Measurements from ENCODE around the gene PPP1R3G.

The PPP1R3G gene

DNA sequence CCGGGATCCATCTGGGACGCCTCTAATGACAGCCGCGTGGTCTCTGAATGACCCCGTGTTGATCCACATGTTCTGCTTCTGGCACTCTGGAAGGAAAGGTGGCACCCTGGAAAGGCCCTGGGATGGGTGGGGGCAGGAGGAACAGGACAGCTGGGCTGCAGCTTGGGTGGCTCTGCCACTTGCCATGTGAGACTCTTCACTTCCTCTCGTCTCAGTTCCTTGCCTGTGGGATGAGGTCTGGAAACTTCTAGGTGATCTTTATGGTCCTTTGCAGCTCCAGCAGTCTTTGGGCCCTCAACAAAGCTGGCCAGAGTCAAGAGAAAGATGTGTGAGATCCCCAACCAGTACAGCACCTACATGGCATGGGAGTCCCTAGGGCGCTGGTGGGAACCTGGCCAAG is 26.5 kb downstream of the PPP1R3G start:
- H3K4me3 ChIP-seq (ENCODE audit: low read depth, low read length), result no peak overlapping the region
- CTCF ChIA-PET, result no interaction called here
- DNase-seq (ENCODE audit: low read depth, low spot score), result no peak
- TF ChIP-seq, protein P1, sequence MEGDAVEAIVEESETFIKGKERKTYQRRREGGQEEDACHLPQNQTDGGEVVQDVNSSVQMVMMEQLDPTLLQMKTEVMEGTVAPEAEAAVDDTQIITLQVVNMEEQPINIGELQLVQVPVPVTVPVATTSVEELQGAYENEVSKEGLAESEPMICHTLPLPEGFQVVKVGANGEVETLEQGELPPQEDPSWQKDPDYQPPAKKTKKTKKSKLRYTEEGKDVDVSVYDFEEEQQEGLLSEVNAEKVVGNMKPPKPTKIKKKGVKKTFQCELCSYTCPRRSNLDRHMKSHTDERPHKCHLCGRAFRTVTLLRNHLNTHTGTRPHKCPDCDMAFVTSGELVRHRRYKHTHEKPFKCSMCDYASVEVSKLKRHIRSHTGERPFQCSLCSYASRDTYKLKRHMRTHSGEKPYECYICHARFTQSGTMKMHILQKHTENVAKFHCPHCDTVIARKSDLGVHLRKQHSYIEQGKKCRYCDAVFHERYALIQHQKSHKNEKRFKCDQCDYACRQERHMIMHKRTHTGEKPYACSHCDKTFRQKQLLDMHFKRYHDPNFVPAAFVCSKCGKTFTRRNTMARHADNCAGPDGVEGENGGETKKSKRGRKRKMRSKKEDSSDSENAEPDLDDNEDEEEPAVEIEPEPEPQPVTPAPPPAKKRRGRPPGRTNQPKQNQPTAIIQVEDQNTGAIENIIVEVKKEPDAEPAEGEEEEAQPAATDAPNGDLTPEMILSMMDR (IDR thresholded peaks at IDR 0.05; ENCODE audit: insufficient read depth, low read length, missing control alignments), result no peak
- POLR2A ChIA-PET, result no interaction called here

DNA sequence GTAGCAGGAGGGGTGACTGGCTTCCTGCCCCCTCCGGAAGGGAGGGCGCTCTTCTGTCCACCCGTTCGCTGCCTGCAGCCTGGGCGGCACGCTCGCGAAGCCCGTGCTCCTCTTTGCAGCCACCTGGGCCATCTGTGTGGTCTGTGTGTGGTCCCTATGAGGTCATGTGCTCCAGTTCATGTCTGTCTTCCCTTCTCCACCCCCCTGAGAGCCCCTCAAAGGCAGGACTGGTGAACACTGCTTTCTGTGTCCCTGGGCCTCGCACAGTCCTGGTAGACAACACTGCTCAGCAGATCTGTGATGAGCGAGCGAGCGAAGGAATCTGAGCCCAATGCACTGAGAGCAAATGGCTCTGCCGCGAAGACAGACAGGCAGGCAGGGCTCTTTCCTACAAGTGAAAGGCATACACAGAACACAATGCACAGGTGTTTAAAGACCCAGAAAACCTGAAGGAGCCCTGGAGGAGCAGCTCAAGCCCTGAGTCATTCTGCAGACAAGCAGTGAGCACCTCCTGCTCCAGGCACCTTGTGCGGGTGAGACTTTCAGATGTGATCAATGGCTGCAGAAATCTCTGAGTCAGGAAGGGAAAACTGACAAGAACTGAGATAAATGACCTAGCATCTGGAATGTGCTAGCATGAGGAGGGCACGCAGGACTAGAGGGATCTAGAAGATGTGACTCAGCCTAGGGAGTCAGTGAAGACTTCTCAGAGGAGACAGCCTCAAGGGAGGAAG is 27.1 kb downstream of the PPP1R3G start:
- H3K4me3 ChIP-seq (ENCODE audit: low read depth, low read length), result no peak overlapping the region
- no peak for DNase-seq (ENCODE audit: low read depth, low spot score)
- TF ChIP-seq, protein P1 (IDR thresholded peaks at IDR 0.05; ENCODE audit: insufficient read depth, low read length, missing control alignments), result no peak
- ChIA-PET POLR2A (interaction anchor here (0.5 kb wide), 1 partner anchor 632 kb away, joined by 5 read pairs; no protein-coding TSS in a partner anchor), CTCF (interaction anchor here (0.6 to 0.7 kb wide), 2 partner anchors 30 to 150 kb away, joined by 3 to 4 read pairs; no protein-coding TSS in a partner anchor)

DNA sequence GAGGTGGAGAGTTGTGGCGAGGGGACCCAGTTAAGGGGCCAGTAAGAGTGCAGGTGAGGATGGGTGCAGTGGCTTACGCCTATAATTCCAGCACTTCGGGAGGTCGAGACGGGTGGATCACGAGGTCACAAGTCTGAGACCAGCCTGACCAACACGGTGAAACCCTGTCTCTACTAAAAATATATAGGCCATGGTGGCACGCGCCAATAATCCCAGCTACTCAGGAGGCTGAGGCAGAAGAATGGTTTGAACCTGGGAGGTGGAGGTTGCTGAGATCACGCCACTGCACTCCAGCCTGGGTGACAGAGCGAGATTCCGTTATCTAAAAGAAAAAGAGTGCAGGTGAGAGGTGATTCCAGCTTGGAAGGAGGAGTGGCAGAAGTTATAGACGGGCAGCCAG is 28.0 kb downstream of the PPP1R3G start:
- no peak overlapping the region for H3K4me3 ChIP-seq (ENCODE audit: low read depth, low read length)
- CTCF ChIA-PET, result interaction anchor here (0.6 kb wide), 1 partner anchor 151 kb away, joined by 4 read pairs; no protein-coding TSS in a partner anchor
- POLR2A ChIA-PET, result interaction anchor here (0.5 kb wide), 1 partner anchor 631 kb away, joined by 5 read pairs; no protein-coding TSS in a partner anchor
- DNase-seq (ENCODE audit: low read depth, low spot score), result no peak
- TF ChIP-seq, protein P1 (IDR thresholded peaks at IDR 0.05; ENCODE audit: insufficient read depth, low read length, missing control alignments), result no peak

DNA sequence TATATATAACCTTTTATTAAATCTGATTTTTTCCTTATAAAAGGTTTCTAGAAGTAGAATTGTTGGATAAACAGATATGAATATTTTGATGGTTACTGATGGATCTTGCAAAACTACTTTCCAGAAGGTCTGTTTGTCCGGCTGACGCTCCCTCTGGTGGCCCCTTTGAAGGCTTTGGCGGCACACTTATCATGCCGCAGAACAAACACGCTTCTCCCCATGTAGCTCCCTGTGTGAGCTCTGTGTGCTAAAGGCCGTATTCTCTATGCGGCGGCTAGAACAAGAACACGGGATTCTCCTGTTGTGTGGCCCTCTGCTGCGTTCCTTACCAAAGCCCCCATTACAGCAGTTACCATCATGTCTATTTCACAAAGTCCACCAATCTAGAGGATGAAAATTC is 30.0 kb downstream of the PPP1R3G start:
- TF ChIP-seq, protein P1 (IDR thresholded peaks at IDR 0.05; ENCODE audit: insufficient read depth, low read length, missing control alignments), result peak; percentile 26
- ChIA-PET CTCF (interaction anchor here (0.8 to 2.2 kb wide), 4 partner anchors 9 to 58 kb away, joined by 3 to 13 read pairs (median 4); no protein-coding TSS in a partner anchor), POLR2A (no interaction called here)
- no peak for DNase-seq (ENCODE audit: low read depth, low spot score)
- H3K4me3 ChIP-seq (ENCODE audit: low read depth, low read length), result no peak overlapping the region

DNA sequence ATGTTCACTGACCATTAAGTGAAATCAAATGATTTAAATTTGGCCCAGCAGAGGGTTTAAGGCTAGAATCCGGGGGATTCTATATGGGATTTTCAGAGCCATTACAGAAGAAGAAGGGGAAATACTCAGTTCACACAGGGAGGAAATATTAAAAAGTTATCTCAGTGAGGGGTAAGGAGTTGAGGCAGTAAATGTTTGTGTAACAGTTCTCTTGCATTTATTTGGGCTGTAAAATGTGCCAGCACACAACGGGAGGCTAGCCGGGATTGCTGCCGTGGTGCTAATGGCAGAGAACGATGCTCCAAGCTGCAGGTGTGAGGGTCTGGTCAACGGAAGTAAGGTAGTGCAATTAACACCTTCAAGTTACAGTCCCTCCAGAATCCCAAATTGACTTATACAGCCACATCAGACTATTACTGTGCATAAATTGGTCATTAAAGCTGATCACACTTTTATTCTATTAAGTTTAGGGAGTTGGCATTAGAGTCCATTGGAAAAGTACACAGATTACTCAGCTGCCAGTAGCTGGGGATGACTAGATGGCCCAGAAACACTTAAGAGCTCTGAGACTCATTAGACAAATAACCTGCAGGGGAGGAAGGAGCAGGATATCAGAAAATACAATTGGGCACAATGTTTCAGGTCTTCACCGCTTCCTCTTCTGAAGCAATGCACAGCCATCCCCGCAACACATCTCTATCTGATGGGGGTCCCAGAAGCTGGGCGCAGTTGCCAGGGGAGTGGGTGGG is 31.3 kb downstream of the PPP1R3G start:
- TF ChIP-seq, protein P1 (IDR thresholded peaks at IDR 0.05; ENCODE audit: insufficient read depth, low read length, missing control alignments), result no peak
- POLR2A ChIA-PET, result no interaction called here
- CTCF ChIA-PET, result no interaction called here
- H3K4me3 ChIP-seq (ENCODE audit: low read depth, low read length), result no peak overlapping the region
- DNase-seq (ENCODE audit: low read depth, low spot score), result no peak
